Mesenchymal stem cell (in vitro differentiated cells and primary cell): ENCODE data around the gene SPSB3.

Experiments used
- DNase-seq: peaks from one replicate; pipeline ENCODE4 v3.0.0-alpha.2; 2013
- H2AFZ ChIP-seq: one replicate; pipeline ENCODE4 v1.6.1; 2013; ENCODE audit warnings: low read depth, mild to moderate bottlenecking, control low read depth, inconsistent platforms, low read length, moderate library complexity
- H2AK5ac ChIP-seq: 2 replicates; pipeline ENCODE4 v1.6.1; 2013; ENCODE audit warnings: low read length, moderate library complexity, mild to moderate bottlenecking, inconsistent platforms; ENCODE audit not compliant: severe bottlenecking
- H2BK120ac ChIP-seq: one replicate; pipeline ENCODE4 v1.6.1; 2013; ENCODE audit warnings: low read depth, mild to moderate bottlenecking, inconsistent platforms, low read length, moderate library complexity
- H2BK12ac ChIP-seq, 2 experiments: one replicate each; pipeline ENCODE4 v1.6.1; 2013; ENCODE audit warnings: inconsistent platforms in 2 of 2, low read length in 2 of 2, mild to moderate bottlenecking in 2 of 2, moderate library complexity in 2 of 2, control low read depth in 1 of 2
- H2BK15ac ChIP-seq: one replicate; pipeline ENCODE4 v1.6.1; 2013; ENCODE audit warnings: mild to moderate bottlenecking, low read depth, inconsistent platforms; ENCODE audit not compliant: poor library complexity, severe bottlenecking
- H2BK5ac ChIP-seq: 2 replicates; pipeline ENCODE4 v1.6.1; 2013; ENCODE audit warnings: low read depth, mild to moderate bottlenecking, low read length, control low read depth, inconsistent platforms; ENCODE audit not compliant: poor library complexity, severe bottlenecking
- H3K14ac ChIP-seq, 2 experiments: one replicate each; pipeline ENCODE4 v1.6.1; 2013; ENCODE audit warnings: inconsistent platforms in 2 of 2, low read length in 2 of 2, control low read depth in 1 of 2, mild to moderate bottlenecking in 1 of 2, moderate library complexity in 1 of 2
- H3K18ac ChIP-seq, 2 experiments: one replicate each; pipeline ENCODE4 v1.6.1; 2013; ENCODE audit warnings: inconsistent platforms in 2 of 2, low read length in 2 of 2, control low read depth in 1 of 2, low read depth in 1 of 2, mild to moderate bottlenecking in 1 of 2
- H3K23ac ChIP-seq, 2 experiments: one replicate each; pipeline ENCODE4 v1.6.1; 2013; ENCODE audit warnings: inconsistent platforms in 2 of 2, low read length in 2 of 2, mild to moderate bottlenecking in 2 of 2, moderate library complexity in 2 of 2, control low read depth in 1 of 2
- H3K27ac ChIP-seq: 2 replicates; pipeline ENCODE4 v1.5.1; 2013; ENCODE audit warnings: mild to moderate bottlenecking, moderate library complexity, low read length, control low read depth, inconsistent platforms; ENCODE audit not compliant: poor library complexity, severe bottlenecking
- H3K27me3 ChIP-seq, 2 experiments: 2 replicates each; pipeline versions ENCODE4 v1.6.1 to v1.7.0; 2013; ENCODE audit warnings: low read length in 2 of 2, mild to moderate bottlenecking in 2 of 2, moderate library complexity in 2 of 2, control low read depth in 1 of 2, inconsistent platforms in 1 of 2; ENCODE audit not compliant: control insufficient read depth in 1 of 2, insufficient read depth in 1 of 2
- H3K36me3 ChIP-seq, 2 experiments: 2 replicates each; pipeline versions ENCODE4 v1.6.1 to v1.7.0; 2013; ENCODE audit warnings: low read length in 2 of 2, control low read depth in 1 of 2, inconsistent platforms in 1 of 2, low read depth in 1 of 2, mild to moderate bottlenecking in 1 of 2; ENCODE audit not compliant: insufficient read depth in 2 of 2, control insufficient read depth in 1 of 2
- H3K4ac ChIP-seq, 2 experiments: one replicate each; pipeline ENCODE4 v1.6.1; 2013; ENCODE audit warnings: inconsistent platforms in 2 of 2, low read length in 2 of 2, mild to moderate bottlenecking in 2 of 2, moderate library complexity in 2 of 2, control low read depth in 1 of 2, low read depth in 1 of 2
- H3K4me1 ChIP-seq: 2 replicates; pipeline ENCODE4 v1.6.1; 2013; ENCODE audit warnings: low read depth, low read length, control low read depth; ENCODE audit not compliant: control insufficient read depth, insufficient read depth
- H3K4me2 ChIP-seq: 2 replicates; pipeline ENCODE4 v1.6.1; 2013; ENCODE audit warnings: low read length, mild to moderate bottlenecking, inconsistent platforms; ENCODE audit not compliant: poor library complexity, severe bottlenecking
- H3K4me3 ChIP-seq, 2 experiments: 2 replicates each; pipeline versions ENCODE4 v1.5.1 to v1.7.0; 2013; ENCODE audit warnings: low read length in 2 of 2, mild to moderate bottlenecking in 2 of 2, control low read depth in 1 of 2, low read depth in 1 of 2; ENCODE audit not compliant: insufficient read depth in 1 of 2
- H3K79me1 ChIP-seq: replicated peaks from 2 replicates; pipeline ENCODE4 v1.6.1; 2013; ENCODE audit warnings: mild to moderate bottlenecking, control low read depth, low read length, inconsistent platforms; ENCODE audit not compliant: poor library complexity, severe bottlenecking
- H3K9ac ChIP-seq: 2 replicates; pipeline ENCODE4 v1.7.0; 2013; ENCODE audit warnings: mild to moderate bottlenecking, low read length, moderate library complexity
- H3K9me3 ChIP-seq: 2 replicates; pipeline ENCODE4 v1.7.0; 2013; ENCODE audit warnings: mild to moderate bottlenecking, low read length; ENCODE audit not compliant: control insufficient read depth
- H4K8ac ChIP-seq: one replicate; pipeline ENCODE4 v1.6.1; 2013; ENCODE audit warnings: inconsistent platforms, mild to moderate bottlenecking, low read length, moderate library complexity
- H4K91ac ChIP-seq: one replicate; pipeline ENCODE4 v1.6.1; 2013; ENCODE audit warnings: mild to moderate bottlenecking, low read length, inconsistent platforms
- WGBS: methylation state at CpG from one replicate; pipeline ENCODE4 v1.1.7; 2013; ENCODE audit warnings: mixed read lengths; 5-methylcytosine and 5-hydroxymethylcytosine counted together

Gene SPSB3

GRCh38 chr16:1780677-1781072 is 1.7 kb downstream of the SPSB3 start:
- no peak overlapping the region for H3K27ac ChIP-seq
- 88% methylated on average over 6 of the region's 6 CpGs for WGBS
- no peaks in the 10 kb centered on the region for H3K27me3 ChIP-seq
- no peak overlapping the region for H3K18ac ChIP-seq
- H3K14ac ChIP-seq, result no peak overlapping the region
- H4K8ac ChIP-seq, result no peak overlapping the region
- no peak overlapping the region for H2BK15ac ChIP-seq
- H3K4ac ChIP-seq, result no peak overlapping the region
- no peak overlapping the region for H3K4me2 ChIP-seq
- peaks cover 47 to 63% of the 10 kb centered on the region in 2 experiments for H3K36me3 ChIP-seq
- no peak overlapping the region for H2BK120ac ChIP-seq
- no peak for DNase-seq
- no peak overlapping the region for H2AK5ac ChIP-seq
- peaks cover 37% of the 10 kb centered on the region for H3K79me1 ChIP-seq
- no peak overlapping the region for H3K23ac ChIP-seq
- no peak overlapping the region for H2BK5ac ChIP-seq
- no peak overlapping the region for H4K91ac ChIP-seq
- H3K4me1 ChIP-seq, result peaks cover 43% of the 10 kb centered on the region
- no peaks in the 10 kb centered on the region for H3K9me3 ChIP-seq
- no peak overlapping the region for H2AFZ ChIP-seq
- H3K4me3 ChIP-seq, result peak overlapping the region in 1 of 2 experiments; percentile 87
- peak overlapping the region; percentile 85 for H3K9ac ChIP-seq
- H2BK12ac ChIP-seq, result no peak overlapping the region

DNA sequence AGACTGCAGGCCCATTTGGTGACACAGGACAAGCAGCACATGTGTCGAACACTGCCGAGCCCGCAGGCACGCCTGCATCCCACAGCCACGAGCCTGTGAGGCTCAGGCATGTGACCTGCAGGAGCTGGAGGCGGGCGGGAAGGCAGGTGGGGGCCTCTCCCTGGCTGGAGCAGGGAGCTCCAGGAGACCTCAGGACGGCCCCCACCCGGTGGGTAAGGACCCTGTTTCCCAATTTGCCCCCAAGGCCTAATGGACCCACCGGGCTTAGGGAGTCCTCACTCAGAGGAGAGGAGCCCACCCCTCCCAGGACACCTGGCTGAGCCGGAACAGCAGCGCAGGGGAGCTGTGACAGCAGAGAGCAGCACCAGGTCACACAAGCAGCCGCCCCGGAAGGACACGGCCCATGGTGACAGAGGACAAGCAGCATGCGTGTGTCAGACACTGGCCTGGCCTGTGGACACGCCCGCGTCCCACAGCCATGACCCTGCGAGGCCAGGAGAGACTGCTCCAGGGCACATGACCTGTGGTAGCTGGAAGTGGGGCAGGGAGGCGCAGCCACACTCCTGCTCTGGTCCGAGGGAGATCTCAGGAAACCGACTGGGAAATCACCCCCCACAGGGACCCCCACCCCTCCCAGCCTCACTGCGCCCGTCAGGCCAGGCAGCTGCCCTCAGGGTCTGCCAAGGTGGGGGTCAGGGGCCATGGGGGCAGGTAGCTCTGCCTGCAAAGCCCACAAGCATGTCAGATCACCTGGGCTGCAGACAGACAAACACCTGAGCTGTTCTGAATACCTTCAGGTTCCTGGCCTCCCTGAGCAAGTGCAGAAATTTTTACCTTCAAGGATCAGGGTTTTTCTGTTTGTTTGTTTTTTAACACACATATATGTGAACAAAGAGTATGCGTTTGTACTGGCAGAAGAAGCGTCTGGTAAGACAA is 2.4 kb downstream of the SPSB3 start:
- H3K36me3 ChIP-seq, result peaks cover 51 to 63% of the 10 kb centered on the region in 2 experiments
- H3K79me1 ChIP-seq, result peaks cover 38% of the 10 kb centered on the region
- no peak overlapping the region for H4K91ac ChIP-seq
- no peak overlapping the region for H3K14ac ChIP-seq
- no peak for DNase-seq
- no peak overlapping the region for H4K8ac ChIP-seq
- H3K4me3 ChIP-seq, result no peak overlapping the region
- no peak overlapping the region for H3K23ac ChIP-seq
- H3K9ac ChIP-seq, result no peak overlapping the region
- no peak overlapping the region for H3K27ac ChIP-seq
- H2BK15ac ChIP-seq, result no peak overlapping the region
- H2AFZ ChIP-seq, result no peak overlapping the region
- peaks cover 47% of the 10 kb centered on the region for H3K4me1 ChIP-seq
- no peaks in the 10 kb centered on the region for H3K27me3 ChIP-seq
- H3K9me3 ChIP-seq, result no peaks in the 10 kb centered on the region
- H2BK5ac ChIP-seq, result no peak overlapping the region
- H2BK120ac ChIP-seq, result no peak overlapping the region
- no peak overlapping the region for H2BK12ac ChIP-seq
- no peak overlapping the region for H3K18ac ChIP-seq
- no peak overlapping the region for H2AK5ac ChIP-seq
- WGBS, result 93% methylated on average over 26 of the region's 27 CpGs
- H3K4me2 ChIP-seq, result no peak overlapping the region
- no peak overlapping the region for H3K4ac ChIP-seq

DNA sequence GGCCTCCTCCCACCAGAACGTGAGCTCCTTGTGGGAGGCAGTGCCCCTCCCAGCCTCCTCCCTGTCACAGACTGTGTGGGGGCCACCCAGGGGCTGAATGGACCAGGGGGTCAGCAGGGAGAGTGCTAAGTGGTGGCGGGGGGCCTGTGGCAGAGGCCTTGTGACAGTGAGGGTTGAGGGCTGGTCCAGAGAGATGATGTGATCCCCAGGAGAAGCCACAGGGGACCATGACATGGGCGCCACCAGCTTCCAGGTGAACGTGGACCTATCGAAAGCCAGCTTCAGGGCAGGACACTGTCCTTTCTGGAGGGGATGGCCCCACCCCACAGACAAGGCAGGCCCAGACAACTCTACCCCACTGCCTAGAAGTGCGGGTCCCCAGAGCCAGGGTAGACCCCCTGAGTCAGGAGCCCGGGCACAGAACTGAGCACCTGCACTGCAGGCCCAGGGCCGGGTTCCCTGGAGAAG is 3.1 kb downstream of the SPSB3 start:
- no peak for DNase-seq
- H3K23ac ChIP-seq, result no peak overlapping the region
- 91% methylated on average over 8 of the region's 8 CpGs for WGBS

More for the DNA sequence above, 3.1 kb downstream of the SPSB3 start:
- peaks cover 50 to 67% of the 10 kb centered on the region in 2 experiments for H3K36me3 ChIP-seq
- H3K4ac ChIP-seq, result no peak overlapping the region
- peaks cover 43% of the 10 kb centered on the region for H3K79me1 ChIP-seq
- peaks cover 54% of the 10 kb centered on the region for H3K4me1 ChIP-seq
- no peak overlapping the region for H2BK120ac ChIP-seq
- H4K8ac ChIP-seq, result no peak overlapping the region
- no peak overlapping the region for H2AK5ac ChIP-seq
- no peak overlapping the region for H3K4me2 ChIP-seq
- H2AFZ ChIP-seq, result no peak overlapping the region
- no peak overlapping the region for H3K18ac ChIP-seq
- no peak overlapping the region for H2BK15ac ChIP-seq
- H3K27ac ChIP-seq, result no peak overlapping the region
- H3K9ac ChIP-seq, result no peak overlapping the region
- H4K91ac ChIP-seq, result no peak overlapping the region
- H3K14ac ChIP-seq, result no peak overlapping the region
- no peak overlapping the region for H3K4me3 ChIP-seq
- no peaks in the 10 kb centered on the region for H3K9me3 ChIP-seq
- H3K27me3 ChIP-seq, result no peaks in the 10 kb centered on the region
- no peak overlapping the region for H2BK5ac ChIP-seq
- H2BK12ac ChIP-seq, result no peak overlapping the region
